ENCODE measurements around the gene SDK1.
"Not testable (repeated sequence)": the region's sequence is repeated elsewhere in the genome, so short reads cannot be mapped to it uniquely, and the experiment has no call there.

SDK1 gene

DNA sequence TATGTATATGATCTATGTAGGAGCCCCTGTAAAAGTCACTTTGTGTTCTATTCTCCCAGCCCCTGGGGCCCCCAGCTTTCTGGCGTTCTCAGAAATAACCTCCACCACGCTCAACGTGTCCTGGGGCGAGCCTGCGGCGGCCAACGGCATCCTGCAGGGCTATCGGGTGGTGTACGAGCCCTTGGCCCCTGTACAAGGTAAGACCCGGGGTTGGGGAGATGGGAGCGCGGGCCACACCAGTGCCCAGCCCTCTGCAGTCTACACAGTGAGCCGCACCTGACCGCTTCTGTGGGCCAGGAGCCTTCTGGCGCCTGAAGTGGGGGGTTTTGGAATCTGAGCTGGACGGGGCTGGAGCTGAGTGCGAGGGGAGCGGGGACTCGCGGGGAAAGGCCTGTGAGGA lies 908.9 kb downstream of the SDK1 start:
- DNase-seq (ENCODE audit: extremely low read depth, low read depth) = no peak
- TF ChIP-seq, protein P1, sequence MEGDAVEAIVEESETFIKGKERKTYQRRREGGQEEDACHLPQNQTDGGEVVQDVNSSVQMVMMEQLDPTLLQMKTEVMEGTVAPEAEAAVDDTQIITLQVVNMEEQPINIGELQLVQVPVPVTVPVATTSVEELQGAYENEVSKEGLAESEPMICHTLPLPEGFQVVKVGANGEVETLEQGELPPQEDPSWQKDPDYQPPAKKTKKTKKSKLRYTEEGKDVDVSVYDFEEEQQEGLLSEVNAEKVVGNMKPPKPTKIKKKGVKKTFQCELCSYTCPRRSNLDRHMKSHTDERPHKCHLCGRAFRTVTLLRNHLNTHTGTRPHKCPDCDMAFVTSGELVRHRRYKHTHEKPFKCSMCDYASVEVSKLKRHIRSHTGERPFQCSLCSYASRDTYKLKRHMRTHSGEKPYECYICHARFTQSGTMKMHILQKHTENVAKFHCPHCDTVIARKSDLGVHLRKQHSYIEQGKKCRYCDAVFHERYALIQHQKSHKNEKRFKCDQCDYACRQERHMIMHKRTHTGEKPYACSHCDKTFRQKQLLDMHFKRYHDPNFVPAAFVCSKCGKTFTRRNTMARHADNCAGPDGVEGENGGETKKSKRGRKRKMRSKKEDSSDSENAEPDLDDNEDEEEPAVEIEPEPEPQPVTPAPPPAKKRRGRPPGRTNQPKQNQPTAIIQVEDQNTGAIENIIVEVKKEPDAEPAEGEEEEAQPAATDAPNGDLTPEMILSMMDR (IDR thresholded peaks at IDR 0.05; ENCODE audit: low read depth, low read length) = no peak

DNA sequence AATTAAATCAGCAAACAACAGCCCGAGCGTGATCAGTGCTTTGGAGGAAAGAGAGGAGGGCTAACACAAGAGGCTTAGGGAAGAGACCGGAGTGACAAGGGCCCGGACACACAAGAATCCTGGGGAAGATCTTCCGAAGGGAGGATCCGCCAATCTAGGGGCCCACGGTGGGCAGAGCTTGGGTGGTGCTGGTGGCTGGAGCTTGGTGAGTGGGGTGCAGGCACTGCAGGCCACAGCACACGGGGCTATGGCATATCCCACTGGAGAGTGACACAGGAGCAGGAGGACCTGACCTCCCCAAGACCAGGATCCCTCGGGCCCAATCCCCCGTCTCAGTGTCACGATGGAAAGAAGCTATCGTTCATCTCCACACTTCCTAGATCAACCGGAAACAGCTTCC lies 909.8 kb downstream of the SDK1 start:
- TF ChIP-seq, protein P1 (IDR thresholded peaks at IDR 0.05; ENCODE audit: low read depth, low read length) = no peak

DNA sequence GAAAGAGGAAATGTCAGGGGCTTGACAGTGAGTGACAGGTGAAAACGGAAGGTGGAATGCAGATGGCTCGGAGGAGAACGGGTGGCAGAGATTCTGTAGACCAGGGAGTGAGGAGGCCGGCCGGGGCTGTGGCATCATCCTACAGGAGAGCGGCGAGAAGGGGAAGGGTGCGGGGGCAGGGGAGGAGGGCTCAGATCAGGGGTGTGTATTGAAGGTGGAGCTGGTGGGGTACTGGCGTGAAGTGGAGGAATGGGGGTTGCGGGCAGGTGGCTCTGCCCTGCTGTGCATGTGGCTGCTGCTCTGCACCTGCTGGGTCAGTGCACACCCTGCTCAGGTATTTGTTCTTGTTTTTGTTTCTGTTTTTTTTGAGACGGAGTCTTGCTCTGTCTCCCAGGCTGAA lies 910.2 kb downstream of the SDK1 start:
- TF ChIP-seq, protein P1 (IDR thresholded peaks at IDR 0.05; ENCODE audit: low read depth, low read length) = no peak
- no peak for DNase-seq (ENCODE audit: extremely low read depth, low read depth)

More for the DNA sequence above, 909.8 kb downstream of the SDK1 start:
- no peak for DNase-seq (ENCODE audit: extremely low read depth, low read depth)

DNA sequence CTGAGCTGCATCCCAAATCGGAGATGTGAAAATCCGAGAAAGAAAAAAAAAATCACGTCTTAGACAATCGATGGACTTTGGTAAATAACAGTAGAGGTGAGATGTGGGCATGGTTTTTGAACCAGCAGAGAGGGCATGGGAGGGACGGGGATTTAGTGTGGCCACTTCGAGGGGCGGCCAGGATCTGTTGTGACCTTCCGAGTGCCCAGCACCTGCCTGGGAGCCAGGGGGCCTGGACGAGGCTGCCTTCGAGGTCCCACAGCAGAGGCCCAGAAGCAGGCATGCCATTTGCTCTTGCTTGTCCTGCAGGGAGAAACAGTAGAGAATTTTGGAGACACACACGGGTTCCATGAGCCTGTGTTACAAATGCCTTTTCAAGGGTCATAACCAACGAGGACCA lies 911.3 kb downstream of the SDK1 start:
- TF ChIP-seq, protein P1 (IDR thresholded peaks at IDR 0.05; ENCODE audit: low read depth, low read length) = no peak

DNA sequence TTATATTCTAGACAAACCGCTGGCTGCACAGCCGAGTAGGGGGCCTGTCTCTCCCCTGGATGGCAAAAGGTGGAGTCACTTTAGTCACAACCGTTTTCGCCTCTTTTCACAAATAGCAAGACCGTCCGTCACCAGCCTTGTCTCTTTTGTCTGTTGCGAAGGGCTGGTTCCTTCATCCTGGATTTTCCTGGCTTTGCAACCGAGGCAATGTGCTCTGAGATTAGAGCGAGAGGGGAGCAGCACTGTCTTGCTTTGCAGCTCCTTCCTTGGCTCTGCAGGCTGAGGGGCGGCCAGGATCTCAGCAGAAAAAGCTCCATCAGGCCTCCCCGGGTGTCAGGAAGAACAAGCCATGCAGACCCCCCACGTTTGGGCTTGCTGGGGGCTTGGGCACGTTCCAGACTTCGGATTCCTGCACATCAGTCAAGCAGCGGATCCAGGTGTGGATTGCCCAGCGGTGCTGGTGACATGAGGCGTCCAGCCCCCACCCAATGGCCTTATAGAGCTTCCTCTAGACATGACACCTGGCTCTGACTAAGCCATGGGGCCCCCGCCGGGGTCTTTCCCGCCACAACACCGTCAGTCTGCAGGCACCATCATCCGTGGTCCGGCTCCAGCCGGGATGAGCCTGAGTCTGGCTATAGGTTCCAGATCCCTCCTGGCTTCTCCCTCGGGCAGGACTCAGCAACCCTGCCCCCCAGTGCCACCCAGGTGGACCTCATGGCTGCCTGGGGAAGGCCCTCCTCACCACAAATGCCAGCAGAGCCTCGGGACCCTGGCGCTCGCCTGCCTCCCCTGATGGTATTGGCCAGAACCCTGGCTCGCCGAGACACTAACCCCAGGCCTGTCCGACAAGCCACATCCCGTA lies 913.5 kb downstream of the SDK1 start:
- DNase-seq (ENCODE audit: extremely low read depth, low read depth) = no peak
- TF ChIP-seq, protein P1 (IDR thresholded peaks at IDR 0.05; ENCODE audit: low read depth, low read length) = no peak

More for the DNA sequence above, 911.3 kb downstream of the SDK1 start:
- DNase-seq (ENCODE audit: extremely low read depth, low read depth) = no peak

DNA sequence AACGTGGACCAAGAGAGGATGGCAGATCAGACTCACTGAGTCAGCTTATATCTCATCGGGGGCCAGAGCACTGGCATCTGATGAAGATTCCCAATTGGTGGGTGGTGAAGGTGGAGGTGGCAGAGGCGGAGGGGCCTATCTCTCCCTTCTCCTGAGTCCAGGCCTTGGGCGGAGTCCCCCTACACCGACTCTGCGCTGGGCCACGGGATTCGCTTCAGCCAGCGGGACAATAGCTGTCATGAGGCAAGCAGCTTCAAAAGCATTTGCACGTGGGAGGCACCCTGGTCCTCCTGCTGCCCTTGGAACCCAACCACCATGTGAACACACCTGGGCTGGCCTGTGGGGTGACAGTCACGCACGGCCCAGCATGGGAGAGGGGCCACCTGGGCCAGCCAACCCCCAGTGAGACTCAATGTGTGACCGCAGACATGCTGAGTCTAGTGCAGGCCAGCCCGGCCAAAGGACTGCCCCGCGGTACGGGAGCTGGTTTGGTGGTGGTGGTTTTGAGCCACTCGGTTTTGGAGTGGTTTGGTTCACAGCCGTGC lies 914.2 kb downstream of the SDK1 start:
- no peak for DNase-seq (ENCODE audit: extremely low read depth, low read depth)
- TF ChIP-seq, protein P1 (IDR thresholded peaks at IDR 0.05; ENCODE audit: low read depth, low read length) = no peak

DNA sequence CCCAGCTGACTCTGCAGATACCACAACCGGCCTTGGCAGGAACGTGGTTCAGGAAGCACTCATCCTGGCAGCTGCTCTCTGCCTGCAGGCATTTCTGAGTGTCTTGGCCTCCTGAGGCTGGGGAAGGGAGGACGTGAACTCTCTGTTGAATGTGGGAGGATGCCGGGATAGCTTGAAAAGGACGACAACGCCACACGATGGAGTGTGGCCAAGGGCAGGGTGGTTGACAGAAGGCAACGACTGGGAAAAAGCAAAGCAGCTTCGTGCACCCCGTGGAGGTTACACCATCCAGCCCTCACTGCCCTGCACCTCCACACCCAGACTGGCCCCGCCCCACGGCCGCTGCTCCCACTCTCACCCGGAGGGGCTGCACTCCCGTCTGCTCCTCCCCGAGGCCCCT lies 915.0 kb downstream of the SDK1 start:
- no peak for DNase-seq (ENCODE audit: extremely low read depth, low read depth)
- TF ChIP-seq, protein P1 (IDR thresholded peaks at IDR 0.05; ENCODE audit: low read depth, low read length) = no peak

DNA sequence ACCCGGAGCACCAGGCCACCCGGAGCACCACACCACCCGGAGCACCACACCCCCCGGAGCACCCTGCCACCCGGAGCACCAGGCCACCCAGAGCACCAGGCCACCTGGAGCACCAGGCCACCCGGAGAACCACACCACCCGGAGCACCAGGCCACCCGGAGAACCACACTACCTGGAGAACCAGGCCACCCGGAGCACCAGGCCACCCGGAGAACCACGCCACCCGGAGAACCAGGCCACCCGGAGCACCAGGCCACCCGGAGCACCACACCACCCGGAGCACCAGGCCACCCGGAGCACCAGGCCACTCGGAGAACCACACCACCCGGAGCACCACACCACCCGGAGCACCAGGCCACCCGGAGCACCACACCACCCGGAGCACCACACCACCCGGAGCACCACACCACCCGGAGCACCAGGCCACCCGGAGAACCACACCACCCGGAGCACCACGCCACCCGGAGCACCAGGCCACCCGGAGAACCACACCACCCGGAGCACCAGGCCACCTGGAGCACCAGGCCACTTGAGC lies 916.1 kb downstream of the SDK1 start:
- not testable (repeated sequence) for DNase-seq (ENCODE audit: extremely low read depth, low read depth)
